BJ (cell line): ENCODE data around the gene PCBP3. TPM values are rescaled to one million over a fixed set of nuclear protein-coding genes. Genes with fewer than 3 reads are reported as not detected.

Source experiments
- CTCF ChIA-PET: fragments of 350-600 bp; formaldehyde crosslinking; extraction: SDS; loops from one replicate; lab custom pipeline; 2021; ENCODE audit warnings: antibody characterized with exemption, inconsistent platforms; lab: Yijun Ruan, JAX
- POLR2A ChIA-PET: fragments of 300-600 bp; sonication (Branson Sonifier 250); formaldehyde crosslinking; extraction: SDS; loops from one replicate; lab custom pipeline; 2021; ENCODE audit warnings: antibody characterized with exemption; lab: Charles Lee
- DNase-seq: peaks from one replicate; pipeline ENCODE4 v3.0.0-alpha.2; 2011; ENCODE audit warnings: low read depth
- H3K27me3 ChIP-seq: 2 replicates; pipeline ENCODE4 v1.6.0; 2011; ENCODE audit warnings: low read length; ENCODE audit not compliant: control insufficient read depth, insufficient read depth
- H3K36me3 ChIP-seq: 2 replicates; pipeline ENCODE4 v1.5.1; 2011; ENCODE audit warnings: low read length; ENCODE audit not compliant: control insufficient read depth, insufficient read depth
- H3K4me3 ChIP-seq: 2 replicates; pipeline ENCODE4 v1.5.1; 2011; ENCODE audit warnings: low read depth, mild to moderate bottlenecking, control low read depth, low read length
- polyA plus RNA-seq: library from polyadenylated mRNA; depleted of rRNA; stranded (reverse); fragments of >200 nt; gene quantifications from 2 replicates; pipeline ENCODE4 v1.2.3, GENCODE V29; 2011
- TF ChIP-seq, protein P1 (sequence below): IDR thresholded peaks from 2 replicates; pipeline ENCODE4 v1.5.1; 2011; ENCODE audit warnings: low read depth, mild to moderate bottlenecking, control low read depth, inconsistent platforms, low read length, moderate library complexity; ENCODE audit not compliant: insufficient read depth

Gene PCBP3
- polyA plus RNA-seq, 1 experiment = 2.1 TPM

GRCh38 chr21:45877171-45877438, 233.6 kb downstream of the PCBP3 start:
- peaks cover 4% of the 10 kb centered on the region for H3K27me3 ChIP-seq
- POLR2A ChIA-PET = no interaction called here
- no peaks in the 10 kb centered on the region for H3K36me3 ChIP-seq
- CTCF ChIA-PET = interaction anchor here (1.0 kb wide), 2 partner anchors 12 to 315 kb away, joined by 3 read pairs; no protein-coding TSS in a partner anchor
- H3K4me3 ChIP-seq = no peak overlapping the region
- TF ChIP-seq, protein P1, sequence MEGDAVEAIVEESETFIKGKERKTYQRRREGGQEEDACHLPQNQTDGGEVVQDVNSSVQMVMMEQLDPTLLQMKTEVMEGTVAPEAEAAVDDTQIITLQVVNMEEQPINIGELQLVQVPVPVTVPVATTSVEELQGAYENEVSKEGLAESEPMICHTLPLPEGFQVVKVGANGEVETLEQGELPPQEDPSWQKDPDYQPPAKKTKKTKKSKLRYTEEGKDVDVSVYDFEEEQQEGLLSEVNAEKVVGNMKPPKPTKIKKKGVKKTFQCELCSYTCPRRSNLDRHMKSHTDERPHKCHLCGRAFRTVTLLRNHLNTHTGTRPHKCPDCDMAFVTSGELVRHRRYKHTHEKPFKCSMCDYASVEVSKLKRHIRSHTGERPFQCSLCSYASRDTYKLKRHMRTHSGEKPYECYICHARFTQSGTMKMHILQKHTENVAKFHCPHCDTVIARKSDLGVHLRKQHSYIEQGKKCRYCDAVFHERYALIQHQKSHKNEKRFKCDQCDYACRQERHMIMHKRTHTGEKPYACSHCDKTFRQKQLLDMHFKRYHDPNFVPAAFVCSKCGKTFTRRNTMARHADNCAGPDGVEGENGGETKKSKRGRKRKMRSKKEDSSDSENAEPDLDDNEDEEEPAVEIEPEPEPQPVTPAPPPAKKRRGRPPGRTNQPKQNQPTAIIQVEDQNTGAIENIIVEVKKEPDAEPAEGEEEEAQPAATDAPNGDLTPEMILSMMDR = no peak
- no peak for DNase-seq

DNA sequence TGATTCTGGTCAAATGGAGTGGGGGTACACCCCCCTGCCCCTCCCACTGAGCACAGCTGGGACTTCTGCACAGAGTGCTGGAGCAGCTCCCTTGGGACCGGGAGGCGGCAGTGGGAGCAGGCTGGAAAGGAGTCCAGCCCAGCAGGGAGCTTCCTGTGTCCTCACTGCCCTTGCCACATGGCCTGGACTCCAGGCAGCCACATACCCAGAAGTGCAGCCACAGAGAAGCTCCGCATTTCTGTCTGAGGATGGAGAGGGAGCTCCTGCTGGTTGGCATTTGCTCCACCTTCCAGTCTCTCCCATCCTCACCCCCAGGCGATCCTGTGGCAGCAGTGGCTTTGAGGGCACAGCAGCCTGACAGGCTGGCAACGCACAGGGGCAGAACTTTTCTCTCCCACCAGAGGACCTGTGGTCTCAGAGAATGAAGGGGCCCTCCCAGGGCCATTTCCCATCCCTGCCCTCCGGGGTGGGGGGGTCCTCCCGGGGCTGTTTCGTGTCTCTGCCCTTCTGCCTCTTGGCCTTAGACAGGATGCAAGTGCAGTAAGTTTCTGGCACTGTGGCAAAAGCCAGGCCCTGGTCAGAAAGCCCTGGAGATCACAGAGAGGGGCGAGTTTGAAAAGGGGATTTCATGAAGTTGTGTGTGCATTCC, 234.4 kb downstream of the PCBP3 start:
- DNase-seq = no peak
- TF ChIP-seq, protein P1 = no peak
- ChIA-PET POLR2A (no interaction called here), CTCF (interaction anchor here (0.6 to 1.6 kb wide), 4 partner anchors 17 to 706 kb away, joined by 3 to 5 read pairs (median 3); no protein-coding TSS in a partner anchor)
- H3K27me3 ChIP-seq = peaks cover 2% of the 10 kb centered on the region; the same call in 1 of the 2 replicates
- no peaks in the 10 kb centered on the region for H3K36me3 ChIP-seq
- no peak overlapping the region for H3K4me3 ChIP-seq

DNA sequence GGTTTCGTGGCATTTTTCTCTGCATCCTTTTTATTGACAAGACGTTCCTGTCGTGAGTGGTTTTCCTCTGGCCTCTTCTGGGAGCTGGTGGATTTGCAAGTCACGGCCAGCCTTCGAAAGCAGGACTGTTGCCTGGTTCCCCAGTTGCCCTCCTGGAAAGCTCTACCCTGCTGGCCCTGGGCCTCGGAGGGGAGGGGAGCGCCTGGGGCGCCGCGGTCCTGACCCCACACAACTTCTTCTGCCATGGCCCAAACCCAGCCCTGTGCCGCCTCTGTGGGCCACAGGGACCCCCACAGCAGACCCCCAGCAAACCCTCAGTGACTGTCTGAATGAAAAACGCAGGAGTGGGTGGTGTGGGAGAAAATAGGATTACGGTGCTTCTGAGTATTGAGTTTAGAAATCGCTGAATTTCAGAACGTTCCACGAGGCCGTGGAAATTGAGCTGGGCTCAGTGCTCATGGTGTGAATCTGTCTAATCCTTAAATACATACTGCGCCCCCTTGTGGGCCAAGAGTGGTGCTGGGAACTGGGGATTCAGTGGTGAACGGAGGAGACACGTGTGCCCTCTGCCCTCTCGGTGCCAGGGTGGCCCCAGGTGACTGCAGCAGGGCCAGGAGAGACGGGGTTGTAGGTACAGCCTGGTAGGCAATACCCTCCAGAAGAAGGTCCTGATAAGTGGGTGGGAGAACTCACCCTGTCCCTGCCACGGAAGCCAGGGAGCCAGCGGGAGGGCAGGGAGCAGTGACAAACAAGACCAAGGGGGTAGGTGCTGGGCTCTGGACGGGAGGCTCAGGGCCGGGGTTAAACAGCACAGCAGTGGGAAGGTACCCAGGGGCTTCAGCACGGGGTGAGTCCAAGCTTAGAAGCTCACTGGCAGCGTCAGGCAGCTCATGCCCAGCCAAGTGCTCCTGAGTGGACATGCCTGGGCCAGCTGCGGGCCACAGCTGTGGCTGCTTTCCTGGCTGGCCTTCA, 236.9 kb downstream of the PCBP3 start:
- POLR2A ChIA-PET = no interaction called here
- CTCF ChIA-PET = interaction anchor here (0.6 to 4.1 kb wide), 17 partner anchors 7 to 930 kb away, joined by 3 to 24 read pairs (median 4); no protein-coding TSS in a partner anchor
- TF ChIP-seq, protein P1 = peak; percentile 68

DNA sequence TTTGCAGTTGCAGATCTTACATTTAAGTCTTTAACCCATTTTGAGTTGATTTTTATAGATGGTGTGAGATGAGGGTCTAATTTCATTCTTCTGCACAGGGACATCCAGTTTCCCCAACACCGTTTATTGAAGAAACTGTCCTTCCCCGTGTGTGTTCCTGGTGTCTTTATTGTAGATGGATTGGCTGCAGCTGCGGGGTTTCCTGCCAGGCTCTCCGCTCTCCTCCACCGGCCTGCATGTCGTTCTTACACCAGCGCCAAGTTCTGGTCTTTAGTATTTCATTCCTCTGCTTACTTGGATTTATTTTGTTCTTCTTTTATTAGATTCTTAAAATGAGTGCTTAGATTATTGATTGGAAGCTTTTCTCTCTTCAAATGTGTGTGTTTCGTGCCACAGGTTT, 239.1 kb downstream of the PCBP3 start:
- Histone ChIP-seq H3K4me3 (no peak overlapping the region), H3K36me3 (no peaks in the 10 kb centered on the region), H3K27me3 (peaks cover 2% of the 10 kb centered on the region; the same call in 1 of the 2 replicates)
- DNase-seq = no peak
- TF ChIP-seq, protein P1 = no peak
- ChIA-PET CTCF (interaction anchor here (0.6 to 4.1 kb wide), 3 partner anchors 12 to 73 kb away, joined by 3 to 24 read pairs (median 3); no protein-coding TSS in a partner anchor), POLR2A (no interaction called here)

More for the DNA sequence above, 236.9 kb downstream of the PCBP3 start:
- Histone ChIP-seq H3K27me3 (peaks cover 2% of the 10 kb centered on the region; the same call in 1 of the 2 replicates), H3K4me3 (no peak overlapping the region), H3K36me3 (no peaks in the 10 kb centered on the region)
- DNase-seq = no peak

GRCh38 chr21:45883090-45883489, 239.6 kb downstream of the PCBP3 start:
- ChIA-PET CTCF (interaction anchor here (4.1 kb wide), 1 partner anchor 13 kb away, joined by 24 read pairs; no protein-coding TSS in a partner anchor), POLR2A (no interaction called here)
- TF ChIP-seq, protein P1 = no peak
- Histone ChIP-seq H3K36me3 (no peaks in the 10 kb centered on the region), H3K4me3 (no peak overlapping the region), H3K27me3 (peaks cover 2% of the 10 kb centered on the region; the same call in 1 of the 2 replicates)
- no peak for DNase-seq
